Activated naive CD8-positive, alpha-beta T cell treated with anti-CD3 and anti-CD28 coated beads, Interleukin-2, amount 50 U/mL, for 16 hours (primary cell): ENCODE results near the gene SMIM38.

Source experiments
- DNase-seq: peaks from one replicate; pipeline ENCODE4 v3.0.0-alpha.2; 2020; ENCODE audit warnings: low read depth, low spot score

SMIM38 gene

DNA sequence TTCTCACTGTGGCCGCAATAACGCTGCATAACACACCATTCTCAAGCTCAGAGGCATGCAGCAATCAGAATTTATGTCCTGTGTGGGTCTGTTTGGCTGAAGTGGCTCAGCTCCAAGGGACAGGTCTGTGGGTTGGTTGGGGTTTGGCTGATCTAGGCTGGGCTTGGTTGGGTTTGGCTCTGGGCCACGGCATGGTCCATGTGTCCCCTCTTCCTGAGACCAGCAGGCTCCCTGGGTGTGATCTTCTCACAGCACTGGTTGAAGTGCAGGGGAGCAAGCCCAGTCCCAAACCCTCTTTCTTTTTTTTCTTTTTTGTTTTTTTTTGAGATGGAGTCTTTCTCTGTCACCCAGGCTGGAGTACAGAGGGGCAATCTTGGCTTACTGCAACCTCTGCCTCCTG is 25.0 kb downstream of the SMIM38 start:
- no peak for DNase-seq

DNA sequence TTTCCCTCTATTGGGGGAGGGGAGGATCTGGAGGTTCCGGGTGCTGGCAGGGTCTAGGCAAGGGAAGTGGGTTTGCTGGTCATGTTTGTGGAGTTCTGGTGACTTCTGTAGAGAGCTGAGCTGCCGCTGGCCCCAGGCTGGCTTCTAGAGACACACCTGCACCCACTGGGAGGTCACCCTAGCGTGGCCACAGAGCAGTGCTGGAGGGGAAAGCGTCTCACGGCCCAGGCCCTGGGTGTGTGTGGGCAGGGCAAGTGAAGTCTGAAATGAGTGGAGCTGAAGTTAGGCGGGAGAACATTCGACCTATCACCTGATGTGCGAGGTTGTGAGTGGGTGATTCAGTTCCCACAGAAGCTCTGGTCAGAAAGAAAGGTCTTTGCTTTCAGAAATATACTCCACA is 27.9 kb downstream of the SMIM38 start:
- no peak for DNase-seq

DNA sequence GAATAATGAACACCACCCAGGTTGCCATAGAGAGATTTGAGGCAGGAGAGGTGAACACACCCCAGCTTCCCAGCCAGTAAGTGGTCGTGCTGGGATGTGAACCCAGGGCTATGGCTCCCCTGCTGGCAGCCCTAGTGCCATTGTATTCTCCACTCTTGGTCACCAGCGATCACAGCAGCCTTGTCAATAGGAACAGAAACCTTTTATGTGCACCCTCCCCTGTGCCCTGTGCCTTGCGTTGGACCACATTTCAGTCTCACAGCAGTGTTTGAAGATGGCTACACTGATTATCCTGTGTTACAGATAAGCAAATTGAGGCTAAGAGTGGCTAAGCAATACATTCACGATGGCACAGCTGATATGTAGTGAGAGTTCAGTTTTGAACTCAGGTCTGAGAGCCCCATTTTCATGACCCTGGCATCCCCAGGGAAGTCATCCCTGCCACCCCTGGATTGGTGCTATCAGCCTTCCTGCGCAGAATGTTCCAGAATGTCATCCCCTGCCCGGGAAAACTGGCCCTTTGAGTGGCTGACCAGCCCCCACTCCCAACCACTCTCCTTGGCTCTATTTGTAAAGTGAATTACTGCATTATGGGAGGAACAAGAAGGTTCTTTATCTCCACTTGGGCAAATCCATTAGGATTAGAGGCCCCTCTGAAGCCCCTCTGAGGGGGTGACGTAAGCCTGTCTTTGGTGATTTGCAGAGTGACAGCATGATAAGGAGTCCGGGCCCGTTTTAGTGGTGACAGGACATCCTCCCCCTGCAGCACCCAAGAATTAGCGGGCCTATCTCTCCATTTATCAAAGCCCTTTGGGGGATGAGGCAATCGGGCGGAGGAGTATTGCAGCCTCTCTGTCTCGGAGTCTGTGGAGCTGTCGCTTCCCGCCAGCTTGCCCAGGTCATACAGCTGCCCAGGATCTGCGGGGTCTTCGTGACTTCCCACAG is 30.9 kb downstream of the SMIM38 start:
- DNase-seq, result no peak

DNA sequence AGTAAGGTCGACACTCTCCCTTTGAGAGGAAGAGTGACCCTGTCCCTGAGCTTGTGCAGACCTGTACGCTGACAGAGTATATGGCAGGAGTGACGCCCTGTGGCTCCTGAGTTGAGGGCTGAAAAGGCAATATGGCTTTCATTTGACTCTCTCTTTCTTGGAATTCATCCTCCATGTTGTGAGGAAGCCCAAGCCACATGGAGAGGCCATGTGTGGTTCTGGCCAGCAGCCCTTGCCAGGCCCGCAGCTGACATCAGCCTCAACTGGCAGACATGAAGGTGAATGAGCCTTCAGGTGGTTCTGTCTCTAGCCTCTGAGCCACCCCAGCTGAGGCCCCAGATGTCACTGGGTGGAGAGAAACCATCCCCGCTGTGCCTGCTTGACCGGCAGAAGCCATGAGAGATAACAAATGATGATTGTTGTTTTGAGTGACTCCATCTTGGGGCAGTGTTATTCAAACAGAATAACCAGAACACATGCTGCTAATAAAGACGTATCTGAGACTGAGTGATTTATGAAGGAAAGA is 31.9 kb downstream of the SMIM38 start:
- DNase-seq, result no peak

DNA sequence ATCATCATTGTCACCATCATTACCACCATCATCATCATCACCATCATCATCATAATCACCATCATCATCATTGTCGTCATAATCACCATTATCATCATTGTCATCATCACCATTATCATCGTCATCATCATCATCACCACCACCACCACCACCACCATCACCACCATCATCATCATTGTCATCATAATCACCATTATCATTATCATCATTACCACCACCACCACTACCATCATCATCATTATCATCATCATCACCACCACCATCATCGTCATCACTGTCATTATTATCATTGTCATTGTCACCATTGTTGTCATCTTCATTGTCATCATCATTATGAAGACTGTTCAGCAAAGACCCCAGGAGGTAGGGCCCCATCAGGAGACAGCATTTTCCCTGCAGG is 33.3 kb downstream of the SMIM38 start:
- no peak for DNase-seq

DNA sequence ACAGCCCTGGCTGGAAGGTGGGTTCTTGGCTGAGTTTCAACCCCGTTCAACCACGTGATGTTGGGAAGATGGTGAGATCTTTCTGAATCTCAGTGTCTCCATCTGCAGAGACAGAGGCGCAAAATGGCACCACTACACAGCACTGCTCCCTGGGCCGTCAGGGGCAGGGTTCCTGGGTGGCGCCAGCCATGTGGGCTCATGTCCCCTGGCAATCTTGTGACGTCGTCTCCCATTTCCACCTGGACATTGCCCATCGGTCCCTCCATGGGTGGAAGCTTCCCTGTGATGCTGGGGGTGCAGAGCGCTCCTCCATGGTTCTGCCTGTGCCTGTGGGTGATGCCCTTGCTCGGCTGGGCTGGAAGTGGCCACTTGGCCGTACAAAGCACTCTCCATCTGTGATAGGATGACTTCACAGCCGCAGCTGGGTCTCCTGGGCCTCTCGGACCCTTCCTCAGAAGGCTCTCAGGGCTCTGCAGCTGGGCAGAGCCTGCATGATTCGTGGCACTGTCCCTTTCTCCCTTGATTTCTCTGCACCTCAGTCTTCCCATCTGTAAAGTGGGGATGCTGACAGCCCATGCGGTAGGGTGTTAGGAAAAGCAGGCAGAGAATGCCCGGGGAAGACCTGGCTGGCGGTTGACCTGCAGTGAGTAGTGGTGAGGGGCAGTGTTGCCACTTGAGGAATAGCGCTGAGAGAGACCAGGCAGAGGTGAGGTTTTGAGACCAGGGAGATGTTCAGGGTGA is 35.2 kb downstream of the SMIM38 start:
- no peak for DNase-seq

DNA sequence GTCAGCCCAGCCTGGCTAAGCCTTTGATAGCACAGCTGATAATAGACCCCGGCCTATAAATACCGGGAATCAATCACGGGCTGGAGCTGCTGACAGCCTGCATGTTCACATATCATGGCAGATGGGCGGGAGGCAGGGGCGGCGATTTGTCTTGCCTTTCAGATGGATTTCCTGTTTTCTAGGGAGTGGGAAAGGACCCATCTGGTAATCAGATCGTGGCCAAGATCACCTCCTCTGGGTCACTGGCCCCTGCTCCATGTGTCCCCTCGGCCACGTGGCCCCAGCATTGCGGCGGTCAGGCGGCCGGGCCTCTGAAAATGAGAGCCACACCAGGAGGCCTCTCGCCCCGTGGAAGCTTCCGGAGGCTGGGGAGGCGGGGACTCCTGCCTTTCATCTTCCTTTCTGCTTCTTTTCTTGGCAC is 36.6 kb downstream of the SMIM38 start:
- DNase-seq, result no peak

DNA sequence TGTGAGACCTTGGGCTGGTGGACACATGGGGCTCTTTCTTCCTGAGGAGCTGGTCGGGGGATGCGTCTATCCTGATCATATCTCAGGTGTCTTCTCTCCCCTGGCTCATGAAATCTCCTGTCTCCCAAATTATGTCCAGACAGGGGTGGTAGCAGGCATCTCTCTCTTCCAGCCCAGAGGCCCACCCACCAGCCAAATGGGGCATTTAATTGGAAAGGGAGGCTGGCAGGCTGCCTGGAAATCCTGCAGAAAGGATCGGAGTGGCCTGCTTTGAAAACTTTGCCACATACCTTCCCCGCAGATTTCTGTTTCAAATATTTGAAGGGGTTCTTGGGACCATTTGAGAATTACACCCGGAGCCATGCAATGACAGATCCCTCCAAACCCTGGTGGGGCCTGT is 37.4 kb downstream of the SMIM38 start:
- no peak for DNase-seq

DNA sequence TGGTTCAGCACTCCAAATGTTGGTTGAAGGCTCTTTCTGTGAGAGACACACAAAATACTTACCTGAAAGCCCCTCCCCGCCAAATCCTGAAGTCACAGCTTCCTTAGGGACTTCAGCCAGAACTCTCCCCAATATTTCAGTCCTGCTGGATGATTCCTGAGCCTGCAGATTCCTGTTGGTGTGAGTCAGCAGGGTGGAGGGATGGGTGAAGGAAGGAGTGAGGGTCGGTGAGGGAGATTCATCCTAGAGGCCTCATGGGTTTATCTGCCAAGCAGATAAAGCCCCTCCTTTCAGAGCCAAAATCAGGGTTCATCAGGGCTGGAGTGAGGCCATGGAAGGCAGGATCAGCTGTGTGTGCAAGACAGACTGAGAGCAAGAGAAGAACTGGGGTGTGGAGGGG is 37.9 kb downstream of the SMIM38 start:
- no peak for DNase-seq

DNA sequence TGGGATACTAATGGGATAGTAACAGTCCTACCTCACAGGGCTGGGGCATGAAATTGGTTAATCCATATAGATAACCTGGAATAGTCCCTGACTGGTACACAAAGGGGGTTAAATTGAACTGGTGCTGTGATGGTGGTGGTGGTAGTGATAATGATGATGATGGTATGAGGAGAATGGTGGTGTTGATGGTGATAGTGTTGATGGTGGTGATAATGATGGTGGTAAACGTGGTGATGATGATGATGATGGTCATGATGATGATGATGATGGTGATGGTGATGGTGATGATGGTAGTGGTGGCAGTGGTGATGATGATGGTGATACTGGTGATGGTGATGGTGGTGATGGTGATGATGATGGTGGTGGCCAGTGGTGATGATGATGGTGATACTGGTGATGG is 38.7 kb downstream of the SMIM38 start:
- no peak for DNase-seq

DNA sequence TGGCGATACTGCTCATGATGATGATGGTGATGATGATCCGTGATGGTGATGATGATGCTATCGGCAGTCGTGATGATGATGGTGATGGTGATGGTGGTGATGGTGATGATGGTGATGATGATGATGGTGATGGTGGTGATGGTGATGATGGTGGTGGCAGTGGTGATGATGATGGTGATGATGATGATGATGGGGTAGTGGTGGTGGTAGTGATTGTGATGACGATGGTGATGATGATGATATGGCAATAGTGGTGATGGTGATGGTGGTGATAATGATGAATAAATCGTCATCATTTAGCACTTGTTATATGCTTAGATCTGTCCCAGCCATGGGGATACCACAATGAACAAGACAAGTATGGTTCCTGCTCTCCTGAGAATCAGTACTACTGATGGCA is 39.2 kb downstream of the SMIM38 start:
- no peak for DNase-seq

DNA sequence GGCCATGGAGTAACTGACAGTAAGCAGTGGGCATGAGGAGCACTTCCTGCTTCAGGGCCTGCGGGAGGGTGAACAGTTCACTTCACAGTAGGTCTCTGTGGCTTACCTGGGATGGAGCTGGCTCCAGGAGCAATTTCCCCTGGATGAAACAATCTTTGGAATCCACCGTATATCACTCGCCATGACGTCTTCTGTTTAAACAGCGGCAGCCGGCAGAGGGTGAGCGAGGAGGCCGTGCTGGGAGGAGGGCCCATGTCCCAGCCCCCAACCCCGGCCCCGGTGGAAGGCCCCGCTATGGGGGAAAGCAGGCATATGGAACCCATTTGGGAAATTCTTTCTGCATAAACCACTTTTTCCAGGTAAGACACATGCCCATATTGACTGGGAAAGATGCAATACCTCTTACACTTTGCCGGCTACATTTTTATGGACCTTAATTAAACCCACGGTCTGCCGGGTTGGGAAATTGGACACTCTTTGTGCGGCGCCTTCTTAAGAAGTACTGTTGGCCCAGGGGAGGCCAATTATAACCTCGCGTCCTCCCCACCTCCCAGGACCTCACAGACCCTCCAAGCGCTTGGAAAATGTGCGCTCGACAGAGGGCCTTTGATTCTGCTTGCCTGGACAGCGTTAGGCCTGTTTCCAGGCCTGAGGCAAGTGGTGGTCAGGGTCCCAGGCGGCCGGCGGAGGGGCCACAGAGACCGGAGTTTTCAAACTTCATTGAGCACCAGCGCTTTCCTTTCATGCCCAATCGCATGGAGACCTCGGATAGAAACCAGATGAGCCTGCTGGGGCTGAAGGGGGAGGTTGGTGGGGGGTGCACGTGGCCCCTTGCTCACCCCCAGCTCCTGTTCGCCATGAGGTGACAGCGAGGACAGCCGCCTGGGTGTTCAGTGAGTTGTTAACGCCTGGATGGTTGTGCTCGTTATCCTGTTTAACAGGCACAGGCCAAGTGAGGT is 40.4 kb downstream of the SMIM38 start:
- DNase-seq, result no peak

DNA sequence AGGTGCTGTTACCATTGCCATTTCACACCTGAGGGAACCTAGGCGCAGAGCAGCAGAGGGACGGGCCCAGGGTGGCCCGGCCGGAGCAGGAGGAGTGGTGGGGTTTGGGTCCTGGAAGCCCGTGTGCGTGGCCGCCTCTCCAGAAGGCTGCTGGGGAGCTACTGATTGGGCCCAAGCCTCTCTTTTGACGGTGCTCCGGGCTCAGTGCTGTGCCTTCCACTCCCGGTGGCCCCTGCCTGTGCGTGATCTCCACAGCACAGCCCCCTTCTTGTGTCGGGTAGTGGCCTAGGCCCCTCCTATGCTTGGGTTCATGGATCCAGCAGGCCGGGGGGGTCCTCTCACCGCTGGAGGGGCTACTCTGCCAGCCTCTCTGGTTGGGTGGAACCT is 41.0 kb downstream of the SMIM38 start:
- no peak for DNase-seq

DNA sequence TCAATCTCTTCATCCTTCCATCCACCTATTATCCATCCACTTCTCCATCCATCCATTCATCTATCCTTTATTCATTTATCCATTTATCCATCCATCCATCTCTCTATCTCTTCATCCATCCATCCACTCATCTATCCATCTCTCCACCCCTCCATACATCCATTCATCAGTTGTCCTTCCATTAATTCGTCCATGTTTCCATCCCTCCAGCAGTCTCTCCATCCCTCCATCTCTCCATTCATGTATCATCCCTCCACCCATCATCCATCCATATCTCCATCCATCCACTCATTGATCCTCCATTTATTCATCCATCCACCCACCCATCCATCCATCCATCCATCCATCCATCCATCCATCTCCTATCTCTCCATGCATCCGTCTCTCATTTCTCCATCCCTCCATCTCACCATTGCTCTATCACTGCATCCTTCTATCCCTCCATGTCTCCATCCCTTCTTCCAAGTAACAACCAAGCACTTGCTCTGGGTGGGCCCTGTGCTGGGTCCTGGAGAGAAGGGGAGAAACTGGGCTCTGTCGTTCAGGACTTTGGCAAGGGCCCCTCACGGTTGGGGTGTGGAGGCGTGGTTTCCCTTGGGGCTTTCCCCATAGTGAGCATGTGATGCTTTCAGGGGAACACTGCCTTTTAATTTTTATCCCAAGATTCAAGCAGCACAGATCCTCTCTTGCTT is 43.3 kb downstream of the SMIM38 start:
- no peak for DNase-seq

DNA sequence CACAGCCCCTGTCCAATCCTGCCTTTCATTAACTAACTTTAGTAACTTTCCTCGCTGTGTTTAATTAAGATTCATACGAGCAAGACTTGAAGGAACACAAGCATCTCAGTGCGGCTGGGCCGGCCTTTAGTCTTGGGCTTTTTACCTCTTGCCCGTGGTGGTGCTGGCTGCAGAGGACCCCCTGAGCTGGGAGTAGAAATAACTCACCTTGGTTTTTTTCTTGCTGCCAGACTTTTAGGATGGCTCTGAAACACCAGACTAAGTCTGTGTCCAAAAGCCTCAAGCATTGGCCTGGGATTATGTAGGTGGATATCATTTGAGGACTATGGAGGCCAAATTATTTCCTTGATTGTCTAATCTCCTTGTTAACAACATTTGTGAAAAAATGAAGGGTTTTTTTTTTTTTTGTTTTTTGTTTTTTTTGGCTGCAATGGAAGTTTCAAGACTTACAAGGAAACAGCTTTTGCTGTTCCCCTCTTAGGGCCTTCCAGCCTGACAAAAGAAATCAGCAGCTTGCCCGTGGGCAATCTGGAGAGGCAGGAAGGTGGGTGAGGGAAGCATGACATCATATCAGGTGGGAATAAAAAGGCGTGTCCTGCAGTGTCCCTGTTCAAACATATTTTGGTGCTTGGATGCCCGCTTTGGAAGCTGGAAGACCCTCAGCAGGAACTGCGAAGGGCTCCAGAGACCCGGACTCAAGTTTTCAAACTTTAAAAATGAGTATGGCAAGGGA is 44.0 kb downstream of the SMIM38 start:
- DNase-seq, result no peak

DNA sequence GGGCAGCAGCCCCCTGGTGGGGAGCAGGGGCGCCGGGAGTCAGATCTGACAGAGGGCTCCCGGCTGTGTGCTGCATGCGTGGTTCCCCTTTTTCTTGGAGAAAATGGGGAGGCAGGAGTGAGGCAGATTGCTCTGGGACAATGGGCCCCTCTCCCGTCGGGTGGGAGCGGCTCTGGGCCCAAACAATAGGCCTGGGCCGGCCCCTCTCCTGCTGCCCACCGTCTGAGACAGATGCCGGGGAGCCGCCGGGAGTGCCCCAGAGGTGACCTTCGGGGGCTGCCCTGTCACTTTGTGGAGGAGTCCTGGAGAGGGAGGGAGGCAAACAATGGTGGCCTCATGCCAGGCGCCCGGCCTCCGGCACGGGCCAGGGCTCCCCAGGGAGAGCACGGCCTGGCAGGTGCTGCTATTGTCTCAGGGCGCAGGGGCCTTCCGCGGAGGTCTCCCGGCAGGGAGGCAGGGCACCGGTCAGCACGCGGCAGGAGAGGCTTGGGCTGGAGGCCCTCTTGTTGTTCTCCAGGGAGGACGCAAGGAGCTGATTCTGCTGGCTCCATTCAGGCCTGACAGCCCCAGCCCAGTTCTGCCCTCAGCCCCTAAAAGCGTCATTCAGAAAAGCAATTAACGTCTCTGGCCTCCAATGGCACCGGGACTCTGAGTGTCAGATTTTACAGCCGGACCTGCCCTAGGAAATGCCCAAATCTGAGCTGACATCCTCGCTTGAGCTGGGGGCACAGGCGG is 44.8 kb downstream of the SMIM38 start:
- DNase-seq, result no peak

DNA sequence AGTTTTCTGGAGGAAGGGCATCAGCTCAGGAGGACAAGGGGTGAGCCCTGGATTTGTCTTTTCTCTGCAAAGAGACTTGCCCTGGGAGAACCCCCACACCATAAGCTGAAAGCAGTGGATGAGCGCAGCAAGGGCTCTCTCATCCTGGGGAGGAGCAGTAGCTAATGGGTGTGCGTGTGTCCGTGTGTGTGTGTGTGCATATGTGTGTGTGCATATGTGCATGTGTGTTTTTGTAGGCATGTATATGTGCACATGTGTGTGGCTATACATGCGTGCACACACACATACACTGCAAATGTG is 45.3 kb downstream of the SMIM38 start:
- DNase-seq, result no peak

DNA sequence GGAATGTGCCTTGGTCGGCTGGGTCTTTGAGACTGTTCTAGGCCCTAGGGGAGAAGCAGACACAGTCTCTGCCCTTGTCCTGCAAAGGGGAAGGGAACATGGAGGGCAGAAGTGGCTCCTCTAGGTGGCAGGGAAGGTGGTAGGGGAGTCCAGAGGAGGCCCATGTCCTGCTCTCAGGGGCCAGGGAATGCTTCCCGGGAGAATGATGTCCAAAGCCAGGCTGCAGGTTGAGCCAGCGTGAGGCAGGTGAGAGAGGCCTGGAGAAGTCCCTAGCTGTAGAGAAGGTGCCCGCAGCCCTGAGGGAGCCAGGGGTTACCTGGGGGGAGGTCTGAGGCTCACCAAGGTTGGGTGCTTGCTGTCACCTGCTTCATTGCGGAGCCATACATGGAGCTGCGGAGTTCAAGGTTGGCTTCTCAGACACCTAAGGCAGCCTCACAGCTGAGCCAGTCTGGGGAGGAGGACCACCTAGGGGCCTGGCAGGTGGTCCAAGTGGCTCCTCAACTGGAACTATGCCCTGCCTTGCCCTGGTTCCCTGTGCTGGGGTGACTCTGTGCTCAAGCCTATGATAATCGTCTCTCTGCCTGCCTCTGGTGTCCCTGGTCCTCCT is 46.1 kb downstream of the SMIM38 start:
- no peak for DNase-seq

DNA sequence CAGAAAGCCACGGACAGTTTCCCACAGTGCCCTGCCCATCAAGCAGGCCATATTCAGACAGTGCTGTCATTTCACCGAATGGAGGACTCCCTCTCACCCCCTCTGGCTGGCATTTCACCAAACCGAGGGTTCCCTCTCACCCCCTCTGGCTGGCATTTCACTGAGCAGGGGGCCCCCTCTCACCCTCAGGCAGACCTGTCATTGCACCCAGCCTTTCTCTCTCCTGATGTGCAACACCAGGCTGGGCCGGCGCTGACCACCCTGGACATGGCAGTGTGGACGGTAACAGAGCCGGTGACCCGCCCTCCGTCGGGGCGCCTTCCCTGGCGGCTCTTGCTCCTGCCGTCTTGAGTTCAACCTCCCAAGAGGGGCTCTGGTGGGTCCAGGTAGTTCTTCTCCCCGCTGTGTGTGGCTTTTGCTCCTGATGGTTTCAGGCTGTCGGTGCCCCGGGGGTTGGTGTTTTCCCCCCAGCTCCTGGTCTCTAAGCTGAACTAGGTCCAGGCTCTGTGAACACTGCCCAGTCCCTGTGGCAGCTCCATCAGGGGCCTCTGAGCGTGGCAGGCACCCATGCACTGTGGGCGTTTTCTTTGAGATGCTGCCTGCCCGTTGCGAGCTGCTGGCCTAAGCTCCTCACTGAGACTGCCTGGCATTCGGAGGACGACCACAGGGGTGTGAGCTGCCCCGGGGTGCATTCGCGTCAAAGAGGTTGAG is 46.9 kb downstream of the SMIM38 start:
- no peak for DNase-seq
